ENCODE data around the gene UBD. TPM values are rescaled to one million over a fixed set of nuclear protein-coding genes. Genes with fewer than 3 reads are reported as not detected.

The UBD gene
- total RNA-seq: under 1 TPM; 0.50 to 0.67 TPM

DNA sequence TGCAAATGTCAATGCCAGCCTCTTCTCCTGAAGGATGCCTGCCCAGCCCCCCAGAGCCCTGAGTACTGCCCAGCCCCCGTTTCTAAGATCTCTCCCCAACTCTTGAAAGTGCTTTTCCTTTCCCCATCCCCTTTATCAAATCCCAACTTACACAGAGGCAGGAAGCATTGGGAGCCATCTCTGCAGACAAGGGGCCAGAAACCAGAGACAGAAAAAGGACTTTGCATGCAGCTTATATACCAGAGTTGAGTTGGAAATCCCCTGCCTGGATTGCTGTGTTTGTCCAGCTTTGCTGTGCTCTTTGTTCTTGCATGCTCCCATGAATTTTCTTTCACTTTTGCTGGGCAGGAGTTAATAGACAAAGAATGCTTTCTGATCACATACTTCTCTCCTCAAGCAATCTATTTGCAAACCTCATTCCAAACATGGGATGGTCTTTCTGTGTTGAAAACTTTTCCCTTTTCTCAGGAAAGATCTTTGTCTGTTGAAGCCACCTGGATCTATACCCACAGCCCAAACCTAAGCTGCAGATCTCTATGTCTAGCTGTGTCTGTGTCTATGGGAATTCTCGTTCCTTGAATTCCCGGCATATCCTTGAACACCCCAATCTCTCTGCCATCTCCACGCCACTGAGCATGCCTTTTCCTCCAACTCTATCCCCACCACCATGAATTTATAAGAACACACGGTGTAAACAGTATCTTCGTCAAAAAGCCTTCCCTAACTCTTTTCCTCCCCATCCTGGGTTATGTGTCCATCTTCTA, at the start of gene UBD:
Gene UBD (minus strand): TSS at position 209 of the 764 bp plus-strand sequence. CDS start 31 bp downstream, at position 178.
- Mint-ChIP-seq H3K27ac (no peak within 1 kb of the TSS), H3K4me1 (ENCODE audit: low read depth) (peaks cover 14% of the 10 kb centered on the region), H3K4me3 (no peak within 1 kb of the TSS), H3K9me3 (no peaks in the 10 kb centered on the region), H3K36me3 (ENCODE audit: low read depth) (no peaks in the 10 kb centered on the region), H3K27me3 (peaks cover 57% of the 10 kb centered on the region)
- no peak for DNase-seq
- intact Hi-C loops (cut with micrococcal nuclease): no loop called here
- ChIA-PET CTCF (no interaction called here), POLR2A (no interaction called here)
- TF ChIP-seq, protein P1, sequence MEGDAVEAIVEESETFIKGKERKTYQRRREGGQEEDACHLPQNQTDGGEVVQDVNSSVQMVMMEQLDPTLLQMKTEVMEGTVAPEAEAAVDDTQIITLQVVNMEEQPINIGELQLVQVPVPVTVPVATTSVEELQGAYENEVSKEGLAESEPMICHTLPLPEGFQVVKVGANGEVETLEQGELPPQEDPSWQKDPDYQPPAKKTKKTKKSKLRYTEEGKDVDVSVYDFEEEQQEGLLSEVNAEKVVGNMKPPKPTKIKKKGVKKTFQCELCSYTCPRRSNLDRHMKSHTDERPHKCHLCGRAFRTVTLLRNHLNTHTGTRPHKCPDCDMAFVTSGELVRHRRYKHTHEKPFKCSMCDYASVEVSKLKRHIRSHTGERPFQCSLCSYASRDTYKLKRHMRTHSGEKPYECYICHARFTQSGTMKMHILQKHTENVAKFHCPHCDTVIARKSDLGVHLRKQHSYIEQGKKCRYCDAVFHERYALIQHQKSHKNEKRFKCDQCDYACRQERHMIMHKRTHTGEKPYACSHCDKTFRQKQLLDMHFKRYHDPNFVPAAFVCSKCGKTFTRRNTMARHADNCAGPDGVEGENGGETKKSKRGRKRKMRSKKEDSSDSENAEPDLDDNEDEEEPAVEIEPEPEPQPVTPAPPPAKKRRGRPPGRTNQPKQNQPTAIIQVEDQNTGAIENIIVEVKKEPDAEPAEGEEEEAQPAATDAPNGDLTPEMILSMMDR (IDR thresholded peaks at IDR 0.05): no peak
- ATAC-seq: no peak

DNA sequence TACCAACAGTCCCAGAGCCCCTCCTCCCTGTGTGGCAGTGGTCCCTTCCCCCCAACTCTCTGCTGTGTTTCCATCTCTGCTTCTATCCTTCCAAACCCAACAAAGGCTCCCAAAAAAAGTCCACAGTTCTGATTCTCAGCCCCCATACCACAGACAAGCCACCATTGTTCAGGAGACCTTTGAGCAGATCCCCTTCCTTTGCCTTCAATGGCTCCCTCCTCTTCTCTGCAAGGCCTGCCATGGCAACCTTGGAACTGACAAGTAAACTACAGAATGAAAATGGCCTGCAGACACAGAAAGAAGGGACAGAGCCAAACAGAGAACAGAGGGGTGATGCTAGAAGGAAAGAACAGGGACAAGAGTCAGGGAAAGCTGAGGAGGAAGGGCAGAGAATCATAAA, 48.6 kb upstream of the UBD start:
- Mint-ChIP-seq H3K27me3 (no peaks in the 10 kb centered on the region), H3K4me1 (ENCODE audit: low read depth) (no peaks in the 10 kb centered on the region), H3K9me3 (no peaks in the 10 kb centered on the region), H3K36me3 (ENCODE audit: low read depth) (peaks cover 2% of the 10 kb centered on the region), H3K4me3 (no peak overlapping the region), H3K27ac (no peak overlapping the region)
- DNase-seq: no peak
- TF ChIP-seq, protein P1 (IDR thresholded peaks at IDR 0.05): no peak
- CTCF ChIA-PET: no interaction called here
- intact Hi-C loops (cut with micrococcal nuclease): no loop called here
- ATAC-seq: no peak
- POLR2A ChIA-PET: no interaction called here

DNA sequence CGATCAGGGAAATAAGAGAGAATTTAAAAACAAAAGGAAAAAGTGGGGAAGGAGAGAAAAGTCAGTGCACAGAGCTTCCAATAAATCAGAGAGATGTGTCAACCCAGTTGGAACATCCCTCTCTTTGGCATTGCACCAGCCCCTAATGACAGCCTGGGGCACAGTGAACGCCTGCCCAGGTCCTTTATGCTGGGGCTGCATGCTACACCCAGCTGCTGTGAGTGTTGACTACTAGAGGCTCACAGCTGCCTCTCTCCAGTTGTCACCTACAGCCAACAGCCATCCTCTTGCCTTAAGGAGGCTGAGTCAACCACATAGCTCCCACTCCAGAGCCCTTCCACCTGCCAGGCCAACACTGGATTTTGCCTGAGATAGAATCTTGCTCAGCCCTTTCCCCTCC, 44.4 kb upstream of the UBD start:
- CTCF ChIA-PET: no interaction called here
- Mint-ChIP-seq H3K36me3 (ENCODE audit: low read depth) (peaks cover 2% of the 10 kb centered on the region), H3K4me1 (ENCODE audit: low read depth) (no peaks in the 10 kb centered on the region), H3K27me3 (no peaks in the 10 kb centered on the region), H3K9me3 (no peaks in the 10 kb centered on the region), H3K27ac (no peak overlapping the region), H3K4me3 (no peak overlapping the region)
- intact Hi-C loops (cut with micrococcal nuclease): no loop called here
- TF ChIP-seq, protein P1 (IDR thresholded peaks at IDR 0.05): no peak
- POLR2A ChIA-PET: no interaction called here
- ATAC-seq: no peak
- DNase-seq: no peak

DNA sequence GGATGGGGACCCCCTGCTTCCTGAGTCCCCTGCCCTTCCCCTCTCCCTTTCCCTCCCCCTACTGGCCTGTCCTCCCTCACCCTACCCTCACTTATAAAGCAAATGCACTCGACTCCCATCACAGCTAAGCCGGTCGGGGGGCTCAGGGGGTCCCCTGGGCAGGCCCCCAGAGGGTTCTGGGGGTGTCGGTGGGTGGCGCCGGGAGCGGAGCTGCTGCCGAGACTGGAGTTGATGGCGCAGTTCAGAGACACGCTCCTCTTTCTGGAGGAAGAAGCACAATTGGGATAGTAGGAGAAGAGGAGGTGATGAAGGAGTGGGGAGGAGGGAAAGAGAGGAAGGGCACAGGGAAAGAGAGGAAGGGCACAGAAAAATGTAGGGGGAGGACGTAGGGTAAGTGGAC, 43.9 kb upstream of the UBD start:
- no peak overlapping the region for H3K27ac Mint-ChIP-seq
- H3K27me3 Mint-ChIP-seq: no peaks in the 10 kb centered on the region
- ATAC-seq: no peak
- POLR2A ChIA-PET: no interaction called here
- TF ChIP-seq, protein P1 (IDR thresholded peaks at IDR 0.05): no peak
- DNase-seq: no peak
- no peaks in the 10 kb centered on the region for H3K9me3 Mint-ChIP-seq
- H3K4me3 Mint-ChIP-seq: no peak overlapping the region
- peaks cover 2% of the 10 kb centered on the region for H3K36me3 Mint-ChIP-seq (ENCODE audit: low read depth)
- intact Hi-C loops (cut with micrococcal nuclease): no loop called here
- CTCF ChIA-PET: no interaction called here
- no peaks in the 10 kb centered on the region for H3K4me1 Mint-ChIP-seq (ENCODE audit: low read depth)

DNA sequence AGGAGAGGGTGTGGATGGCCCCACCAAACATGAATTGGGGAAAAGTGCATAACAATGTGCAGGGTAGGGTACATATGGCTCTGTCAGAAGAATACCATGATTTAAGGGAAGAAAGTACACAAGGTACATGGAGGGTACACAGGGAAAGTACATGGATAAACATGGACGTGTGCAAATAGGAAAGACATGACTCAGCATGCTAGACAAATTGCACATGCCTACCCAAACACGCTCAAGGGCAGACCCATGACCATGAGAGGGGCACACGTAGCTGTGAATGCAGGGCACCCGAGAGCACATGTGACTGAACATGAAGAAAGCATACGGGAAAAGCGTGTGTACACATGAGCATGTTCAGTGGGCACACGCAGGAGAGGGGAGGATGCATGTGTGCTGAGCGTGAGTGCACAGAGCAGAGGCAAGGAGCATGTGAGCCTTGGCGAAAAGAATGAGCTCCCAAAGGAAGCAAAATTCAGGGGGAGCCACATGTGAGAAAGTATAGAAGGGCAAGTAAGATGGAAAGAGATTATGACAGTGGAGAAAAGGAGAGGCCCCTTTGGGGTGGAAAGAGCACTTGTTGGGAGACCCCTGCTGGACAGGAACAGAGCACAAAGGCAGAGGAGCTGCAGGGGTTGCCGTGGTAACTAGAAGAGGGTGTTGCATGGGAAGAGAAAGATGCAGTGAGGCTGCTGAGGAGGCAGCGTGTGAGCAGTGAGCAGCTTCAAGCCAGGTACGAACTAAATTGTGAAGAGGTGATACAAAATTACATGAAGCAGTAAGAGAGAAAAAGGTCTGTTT, 43.2 kb upstream of the UBD start:
- TF ChIP-seq, protein P1 (IDR thresholded peaks at IDR 0.05): no peak
- intact Hi-C loops (cut with micrococcal nuclease): no loop called here
- no peaks in the 10 kb centered on the region for H3K9me3 Mint-ChIP-seq
- H3K36me3 Mint-ChIP-seq (ENCODE audit: low read depth): peaks cover 2% of the 10 kb centered on the region
- POLR2A ChIA-PET: no interaction called here
- no peak for ATAC-seq
- no peak overlapping the region for H3K27ac Mint-ChIP-seq
- no peaks in the 10 kb centered on the region for H3K4me1 Mint-ChIP-seq (ENCODE audit: low read depth)
- CTCF ChIA-PET: no interaction called here
- H3K27me3 Mint-ChIP-seq: no peaks in the 10 kb centered on the region
- peak; percentile 16 for DNase-seq
- no peak overlapping the region for H3K4me3 Mint-ChIP-seq

All from activated CD8-positive, alpha-beta T cell treated with anti-CD3 and anti-CD28 coated beads for 36 hours (primary cell).